HL-60 (cell line): ENCODE measurements around the gene HNRNPL.
"Not testable (repeated sequence)": the region's sequence is repeated elsewhere in the genome, so short reads cannot be mapped to it uniquely, and the experiment has no call there.

Source experiments
- DNase-seq, 2 experiments: peaks; one replicate each; pipeline ENCODE4 v3.0.0-alpha.2; 2010 to 2020; ENCODE audit warnings: low read depth in 1 of 2, low spot score in 1 of 2
- H3K27ac ChIP-seq: fragments of 250-450 bp; sonication (Bioruptor Pico); replicated peaks from 2 replicates; pipeline ENCODE4 v1.5.1; 2020; ENCODE audit warnings: mild to moderate bottlenecking, moderate library complexity
- H3K27me3 ChIP-seq: fragments of 250-450 bp; sonication (Bioruptor Pico); 2 replicates; pipeline ENCODE4 v1.5.1; 2021; ENCODE audit warnings: mild to moderate bottlenecking, moderate library complexity; ENCODE audit not compliant: insufficient read depth, poor library complexity, severe bottlenecking
- H3K4me3 ChIP-seq: replicated peaks from 2 replicates; pipeline ENCODE4 v1.5.1; 2011; ENCODE audit warnings: mild to moderate bottlenecking, control low read depth, low read length; ENCODE audit not compliant: insufficient read depth
- GABPA ChIP-seq: IDR thresholded peaks from 2 replicates; pipeline ENCODE4 v1.6.1; 2012; ENCODE audit warnings: low read depth
- POLR2AphosphoS5 ChIP-seq: IDR thresholded peaks from 2 replicates; pipeline ENCODE4 v1.6.1; 2012; ENCODE audit warnings: low read depth
- REST ChIP-seq: IDR thresholded peaks from 2 replicates; pipeline ENCODE4 v1.6.1; 2012; ENCODE audit warnings: low read depth; ENCODE audit not compliant: insufficient replicate concordance
- SPI1 ChIP-seq: IDR thresholded peaks from 2 replicates; pipeline ENCODE4 v1.6.1; 2012; ENCODE audit warnings: low read depth, mild to moderate bottlenecking, borderline replicate concordance
- TF ChIP-seq, protein P1 (sequence below): IDR thresholded peaks from one replicate; pipeline ENCODE4 v1.5.1; 2011; ENCODE audit warnings: low read length, control low read depth, inconsistent platforms; ENCODE audit not compliant: insufficient read depth

HNRNPL gene

GRCh38 chr19:38821230-38821825 lies 28.5 kb downstream of the HNRNPL start:
- not testable (repeated sequence) for H3K27ac ChIP-seq, DNase-seq, H3K27me3 ChIP-seq, H3K4me3 ChIP-seq

- H3K27ac ChIP-seq, result no peak overlapping the region
- DNase-seq, result no peak
- TF ChIP-seq SPI1 (no peak), POLR2AphosphoS5 (no peak), GABPA (no peak), REST (no peak)
- TF ChIP-seq, protein P1, sequence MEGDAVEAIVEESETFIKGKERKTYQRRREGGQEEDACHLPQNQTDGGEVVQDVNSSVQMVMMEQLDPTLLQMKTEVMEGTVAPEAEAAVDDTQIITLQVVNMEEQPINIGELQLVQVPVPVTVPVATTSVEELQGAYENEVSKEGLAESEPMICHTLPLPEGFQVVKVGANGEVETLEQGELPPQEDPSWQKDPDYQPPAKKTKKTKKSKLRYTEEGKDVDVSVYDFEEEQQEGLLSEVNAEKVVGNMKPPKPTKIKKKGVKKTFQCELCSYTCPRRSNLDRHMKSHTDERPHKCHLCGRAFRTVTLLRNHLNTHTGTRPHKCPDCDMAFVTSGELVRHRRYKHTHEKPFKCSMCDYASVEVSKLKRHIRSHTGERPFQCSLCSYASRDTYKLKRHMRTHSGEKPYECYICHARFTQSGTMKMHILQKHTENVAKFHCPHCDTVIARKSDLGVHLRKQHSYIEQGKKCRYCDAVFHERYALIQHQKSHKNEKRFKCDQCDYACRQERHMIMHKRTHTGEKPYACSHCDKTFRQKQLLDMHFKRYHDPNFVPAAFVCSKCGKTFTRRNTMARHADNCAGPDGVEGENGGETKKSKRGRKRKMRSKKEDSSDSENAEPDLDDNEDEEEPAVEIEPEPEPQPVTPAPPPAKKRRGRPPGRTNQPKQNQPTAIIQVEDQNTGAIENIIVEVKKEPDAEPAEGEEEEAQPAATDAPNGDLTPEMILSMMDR, result no peak
Observed at GRCh38 chr19:38819231-38819920, 30.4 kb downstream of the HNRNPL start.

GRCh38 chr19:38817081-38817480 lies 32.7 kb downstream of the HNRNPL start:
- TF ChIP-seq, protein P1, result no peak
- no peak for TF ChIP-seq POLR2AphosphoS5
- TF ChIP-seq GABPA, result no peak
- TF ChIP-seq REST, result no peak
- TF ChIP-seq SPI1, result no peak
- H3K27ac ChIP-seq, result no peak overlapping the region

More at GRCh38 chr19:38819231-38819920, 30.4 kb downstream of the HNRNPL start:
- H3K27me3 ChIP-seq, result no peaks in the 10 kb centered on the region
- H3K4me3 ChIP-seq, result no peak overlapping the region

GRCh38 chr19:38816131-38816750 lies 33.5 kb downstream of the HNRNPL start:
- Histone ChIP-seq H3K27ac (no peak overlapping the region), H3K27me3 (no peaks in the 10 kb centered on the region), H3K4me3 (no peak overlapping the region)
- no peak for DNase-seq
- TF ChIP-seq POLR2AphosphoS5 (no peak), SPI1 (no peak), REST (no peak), GABPA (no peak)
- TF ChIP-seq, protein P1, result no peak

More at GRCh38 chr19:38817081-38817480, 32.7 kb downstream of the HNRNPL start:
- Histone ChIP-seq H3K4me3 (no peak overlapping the region), H3K27me3 (no peaks in the 10 kb centered on the region)
- no peak for DNase-seq
